Measurements from ENCODE around the gene BDP1.
"Not testable (repeated sequence)": the region's sequence is repeated elsewhere in the genome, so short reads cannot be mapped to it uniquely, and the experiment has no call there.

The BDP1 gene

DNA sequence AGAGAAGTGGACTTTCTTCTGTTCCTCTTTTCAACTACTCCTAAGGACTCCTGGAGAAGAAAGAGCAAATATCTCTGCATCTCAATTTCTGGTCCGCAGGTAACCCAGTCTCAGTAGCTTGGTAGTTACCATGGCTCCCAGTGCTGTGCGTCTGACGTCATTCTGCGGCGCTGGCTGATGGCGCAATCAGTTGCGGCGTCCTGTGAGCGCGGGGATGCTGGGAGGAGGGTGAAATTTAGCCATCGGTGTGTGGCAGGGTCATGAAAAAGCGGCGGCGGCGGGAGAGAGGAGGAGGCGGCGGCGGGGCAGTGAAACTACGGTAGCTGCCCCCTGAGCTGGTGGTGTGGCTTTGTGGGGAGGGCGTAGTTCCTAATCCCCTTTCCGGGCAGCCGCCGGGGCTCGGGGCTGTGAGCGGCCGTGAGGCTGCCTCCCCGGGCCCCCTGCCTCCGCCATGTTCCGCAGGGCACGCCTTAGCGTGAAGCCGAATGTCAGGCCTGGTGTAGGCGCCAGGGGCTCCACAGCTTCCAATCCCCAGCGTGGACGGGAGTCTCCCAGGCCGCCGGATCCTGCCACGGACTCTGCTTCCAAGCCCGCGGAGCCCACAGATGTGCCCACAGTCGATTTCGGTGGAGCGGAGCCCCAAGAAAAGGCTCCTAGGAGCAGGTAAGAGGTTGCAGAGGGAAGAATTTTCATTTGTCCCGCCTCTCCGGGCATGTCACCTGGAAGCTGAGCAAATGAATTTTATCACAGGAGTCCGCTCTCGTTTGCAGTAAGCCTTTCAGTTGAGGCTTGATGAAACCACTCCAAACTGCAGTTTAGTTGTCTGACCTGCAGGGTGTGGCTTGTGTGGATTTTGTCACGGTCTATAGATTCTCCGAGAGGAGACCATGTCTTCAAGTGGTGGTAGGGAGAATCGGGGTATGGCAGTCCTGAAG lies at the start of gene BDP1:
Gene BDP1, plus strand, starts transcription at position 225 of the 935 bp plus-strand sequence. Its CDS starts 227 bp downstream, at position 452.
- peak; percentile 91 to 94 for DNase-seq

DNA sequence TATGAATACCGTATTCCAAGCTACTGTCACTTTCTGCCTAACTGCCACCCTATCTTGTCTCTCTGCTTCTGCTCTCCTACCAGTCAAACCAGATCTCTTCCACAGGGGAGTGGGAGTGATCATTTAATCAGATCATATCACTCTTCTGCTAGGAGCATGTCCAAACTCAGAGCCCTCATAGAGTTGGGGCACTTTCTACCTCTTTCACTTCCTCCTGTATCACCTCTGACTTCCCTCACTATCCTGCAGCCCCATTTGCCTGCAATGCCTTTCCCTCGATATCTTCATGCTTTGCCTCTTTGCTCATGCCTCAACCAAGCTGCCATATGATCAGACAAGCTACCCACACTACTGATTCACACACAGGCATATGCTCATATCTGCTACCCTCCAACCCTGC lies 45.4 kb upstream of the BDP1 start:
- not testable (repeated sequence) for DNase-seq

DNA sequence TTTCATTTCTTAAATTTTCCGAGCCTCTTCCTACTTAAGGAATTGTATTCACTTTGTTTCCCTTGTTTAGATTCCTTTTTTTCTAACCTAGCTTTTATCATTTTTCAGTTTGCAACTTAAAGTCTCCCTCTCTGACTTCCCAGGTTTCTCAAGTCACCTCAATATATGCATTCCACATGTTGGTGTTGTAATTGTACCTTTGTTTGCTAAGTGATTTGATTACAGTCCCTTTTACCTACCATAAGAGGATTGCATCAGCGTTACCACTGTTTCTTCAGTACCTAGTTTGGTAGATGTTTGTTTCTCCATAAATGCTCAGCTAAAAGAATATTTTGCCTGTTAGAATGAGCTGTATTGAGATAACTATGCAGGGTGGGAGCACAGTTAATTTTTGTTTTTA lies 39.8 kb upstream of the BDP1 start:
- DNase-seq, result peak in 1 of 2 experiments; percentile 21

DNA sequence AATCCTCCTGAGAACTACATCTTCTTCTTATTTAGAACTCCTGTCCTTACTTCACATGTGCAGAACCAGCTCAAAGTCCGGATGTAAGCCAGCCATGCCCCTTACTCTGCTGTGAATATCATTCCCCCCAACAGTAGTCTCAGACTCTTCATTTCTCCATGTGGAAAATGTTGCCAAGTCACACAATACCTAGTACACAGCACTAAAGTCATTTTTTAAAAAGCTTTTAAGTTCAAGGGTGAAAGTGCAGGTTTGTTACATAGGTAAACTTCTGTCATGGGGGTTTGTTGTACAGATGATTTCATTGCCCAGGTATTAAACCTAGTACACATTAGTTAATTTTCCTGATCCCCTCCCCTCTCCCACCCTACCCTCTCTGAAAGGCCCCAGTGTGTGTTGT lies 37.4 kb upstream of the BDP1 start:
- not testable (repeated sequence) for DNase-seq

DNA sequence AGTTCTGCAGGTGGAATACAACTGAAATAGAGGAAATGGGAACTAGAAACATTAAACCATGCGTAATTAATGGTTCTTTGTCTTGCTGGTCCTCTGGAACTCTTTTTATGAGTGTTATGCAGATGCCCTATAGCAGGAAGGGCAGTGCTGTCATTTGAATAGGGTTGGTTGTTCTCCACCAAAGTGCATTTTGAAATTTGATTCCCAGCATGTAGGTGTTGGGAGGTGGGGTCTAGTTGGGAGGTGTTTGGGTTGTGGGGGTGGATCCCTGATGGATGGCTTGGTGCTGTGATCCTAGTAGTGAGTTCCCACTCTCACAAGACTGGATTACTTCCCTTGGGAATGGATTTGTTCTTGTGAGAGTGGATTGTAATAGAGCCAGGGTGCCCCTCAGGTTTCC lies 34.2 kb upstream of the BDP1 start:
- DNase-seq, result not testable (repeated sequence)

DNA sequence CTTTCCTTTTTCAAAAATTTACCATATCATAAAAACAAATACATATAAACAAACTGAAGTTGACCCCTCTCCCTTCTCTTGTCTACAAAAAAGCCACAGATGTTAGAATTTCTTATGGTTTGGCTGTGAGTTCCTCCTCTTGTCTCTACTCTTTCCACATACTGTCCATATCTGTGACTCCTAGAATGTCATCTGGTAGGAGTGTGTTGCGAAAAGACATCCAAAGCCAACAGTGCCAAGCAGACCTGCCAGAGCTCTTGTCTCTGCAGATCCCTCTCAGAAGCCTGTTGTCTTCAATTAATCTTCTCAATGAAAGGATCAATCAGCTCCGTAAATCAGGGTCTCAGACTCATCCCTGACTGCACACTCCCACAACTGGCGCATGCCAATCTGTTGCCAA lies 31.6 kb upstream of the BDP1 start:
- DNase-seq, result not testable (repeated sequence)

DNA sequence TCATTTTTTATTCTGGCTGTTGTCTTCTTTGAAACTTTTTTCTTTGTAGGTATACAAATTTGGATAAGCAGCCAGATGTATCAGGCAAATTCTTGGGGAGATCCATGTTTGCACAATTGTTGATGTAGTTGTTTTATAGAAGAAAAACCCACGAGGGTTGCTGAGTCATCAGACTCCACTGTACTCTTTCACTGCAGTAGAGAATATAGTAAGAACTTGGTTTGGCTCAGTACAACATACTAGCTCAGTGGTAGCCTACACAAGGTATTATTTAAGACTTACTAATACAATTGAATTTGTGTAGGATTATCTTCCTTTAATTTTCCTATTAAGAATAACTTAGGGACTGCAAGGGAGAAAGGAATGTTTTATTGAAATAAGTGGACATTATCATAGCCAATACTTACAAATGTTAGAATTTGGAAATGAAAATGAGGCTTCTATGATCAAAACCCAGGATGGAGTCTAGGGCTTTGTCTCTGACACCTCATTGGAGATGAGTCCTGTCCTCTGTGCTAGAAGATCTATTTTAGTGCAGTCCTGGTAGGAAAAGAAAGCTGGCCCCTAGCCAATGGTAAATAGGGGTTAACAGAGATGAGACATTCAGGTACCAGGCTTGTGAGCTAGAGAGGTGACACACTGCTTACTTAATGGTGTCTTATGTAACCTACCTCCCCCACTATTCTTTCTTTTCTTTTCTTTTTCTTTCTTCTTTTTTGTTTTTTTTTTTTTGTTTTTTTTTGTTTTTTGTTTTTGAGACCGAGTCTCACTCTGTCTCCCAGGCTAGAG lies 28.6 kb upstream of the BDP1 start:
- DNase-seq, result not testable (repeated sequence)

DNA sequence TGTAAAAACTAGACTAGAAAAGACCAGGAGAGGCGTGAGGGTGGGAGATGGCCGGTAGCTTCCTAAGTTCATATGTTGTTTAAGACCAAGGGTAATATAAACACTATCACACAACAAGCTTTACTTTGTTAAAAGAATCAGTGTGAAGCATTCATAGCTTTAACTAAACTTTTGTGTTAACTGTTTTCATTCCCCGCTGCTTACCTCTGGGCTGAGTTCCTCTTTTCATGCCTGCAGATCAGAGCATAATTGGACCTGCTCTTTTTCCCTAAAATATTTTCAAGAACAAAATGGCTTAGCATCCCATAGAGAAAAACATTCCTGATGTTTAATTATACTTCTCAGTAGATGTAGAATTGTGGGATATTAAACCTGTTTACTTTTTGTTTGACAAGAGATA lies 23.0 kb upstream of the BDP1 start:
- not testable (repeated sequence) for DNase-seq

DNA sequence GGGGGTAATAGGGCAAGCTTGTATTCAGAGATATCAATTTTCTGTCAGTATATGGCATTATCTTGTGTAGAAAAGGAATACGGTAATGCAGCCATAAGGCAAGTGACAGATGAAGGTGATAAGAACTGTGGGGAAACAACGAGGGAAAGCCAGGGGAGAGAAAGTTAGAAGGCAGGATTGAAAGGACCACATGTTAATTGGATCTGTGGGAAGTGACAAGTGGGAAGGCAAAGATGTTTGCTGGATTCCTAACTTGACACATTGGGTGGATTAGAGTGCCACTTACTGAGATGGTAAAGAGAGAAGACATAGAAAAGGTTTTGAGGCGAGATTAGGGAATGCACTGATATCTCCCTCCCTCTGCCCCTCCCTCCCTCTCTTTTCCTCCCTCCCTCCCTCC lies 20.6 kb upstream of the BDP1 start:
- not testable (repeated sequence) for DNase-seq

- not testable (repeated sequence) for DNase-seq
Measured at GRCh38 chr5:71441564-71441963, 13.9 kb upstream of the BDP1 start.

DNA sequence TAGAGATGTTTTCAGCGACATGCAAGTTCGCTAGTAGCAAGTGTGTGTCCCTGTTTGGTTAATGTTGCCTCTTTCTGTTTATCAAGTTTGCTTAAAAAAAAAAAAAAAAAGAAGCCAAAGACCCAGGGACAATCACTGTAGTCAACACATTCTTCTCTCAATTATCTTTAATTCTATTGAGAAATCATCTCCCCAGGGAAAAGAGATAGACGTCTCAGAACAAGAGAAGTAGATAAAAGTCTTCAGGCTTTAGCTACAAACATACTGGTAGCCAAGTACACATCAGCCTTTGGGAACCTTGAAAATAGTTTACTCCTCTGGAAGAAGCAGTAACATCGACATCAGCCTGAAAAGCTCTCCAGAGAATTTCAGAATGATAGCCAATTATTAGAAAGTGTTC lies 11.6 kb upstream of the BDP1 start:
- not testable (repeated sequence) for DNase-seq

DNA sequence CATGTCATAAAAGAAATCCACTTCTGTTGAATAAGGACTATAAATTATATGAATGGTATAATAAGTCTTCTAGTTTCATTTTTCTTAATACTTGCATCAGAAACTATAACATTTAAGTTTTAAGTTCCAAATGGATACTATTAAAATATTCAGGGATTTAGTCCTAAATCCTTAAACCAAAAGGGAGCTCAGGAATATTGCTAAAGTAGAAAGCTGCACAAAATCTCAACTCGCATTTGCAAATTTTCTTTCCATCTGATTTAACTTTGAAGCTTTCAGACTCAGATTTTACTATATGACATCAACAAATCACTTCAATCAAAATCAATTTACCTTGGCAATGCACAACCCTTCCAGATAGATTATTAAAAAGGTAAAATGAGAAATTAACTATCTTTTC lies 10.4 kb upstream of the BDP1 start:
- not testable (repeated sequence) for DNase-seq

- peak; percentile 12 to 25 for DNase-seq
Measured at GRCh38 chr5:71445523-71446152, 9.8 kb upstream of the BDP1 start.

DNA sequence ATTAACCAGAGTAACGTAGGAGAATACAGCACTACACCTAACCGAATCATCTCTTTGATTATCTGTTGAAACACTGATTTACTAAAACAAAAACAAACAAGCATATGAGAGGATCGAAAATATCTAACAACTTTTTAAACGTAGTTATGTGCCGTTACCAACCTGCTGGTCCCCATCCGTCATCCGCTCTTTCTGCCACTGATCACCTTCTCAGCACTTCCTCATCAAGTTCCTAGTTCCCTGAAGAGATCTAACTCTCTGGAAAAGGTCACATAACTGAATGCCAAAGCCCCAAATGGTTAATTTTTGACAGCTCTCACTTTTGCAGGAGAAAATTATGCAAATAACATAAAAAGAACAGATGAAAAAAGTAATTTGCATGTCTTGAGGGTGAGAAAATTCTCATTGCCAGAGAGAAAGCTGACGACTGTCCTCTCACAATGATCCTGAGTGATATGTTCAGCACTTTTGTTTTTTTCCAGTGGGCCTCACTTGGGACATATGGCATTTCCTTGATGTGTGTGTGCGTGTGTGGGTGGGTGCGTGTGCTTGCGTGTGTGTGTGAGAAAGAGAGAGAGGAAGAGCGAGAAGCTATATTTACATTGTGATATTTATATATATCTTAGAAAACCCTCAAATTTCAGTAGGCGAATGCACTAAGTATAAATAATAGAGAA lies 8.8 kb upstream of the BDP1 start:
- DNase-seq, result peak; percentile 5 to 32

DNA sequence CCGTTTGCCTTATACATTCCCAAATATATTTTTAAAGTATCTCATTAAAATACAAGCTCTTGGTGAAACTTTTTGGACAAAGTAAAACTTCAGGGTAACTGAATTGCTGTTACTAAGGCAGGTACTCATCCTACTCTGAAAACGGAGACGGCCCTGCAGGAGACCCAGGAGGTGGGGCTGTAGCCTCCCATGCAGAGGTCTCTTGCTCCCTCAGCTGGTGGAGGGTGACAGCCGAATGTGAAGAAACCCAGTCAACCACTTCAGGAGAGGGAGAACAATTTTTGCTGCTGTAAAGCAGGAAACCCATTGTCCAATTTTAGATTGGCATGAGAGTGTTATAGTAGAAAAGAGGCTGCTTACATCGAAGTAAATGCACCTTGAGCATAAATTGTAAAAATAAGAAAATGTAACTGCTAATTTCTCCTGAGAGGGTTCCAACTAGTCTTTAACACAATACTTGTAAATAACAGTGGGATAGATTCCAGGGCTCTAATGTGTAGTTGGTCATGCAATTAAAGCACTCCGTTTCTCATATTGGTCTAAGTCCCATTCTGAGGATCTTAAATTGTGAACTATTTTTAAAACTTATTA lies 8.1 kb upstream of the BDP1 start:
- DNase-seq, result peak; percentile 75 to 88

DNA sequence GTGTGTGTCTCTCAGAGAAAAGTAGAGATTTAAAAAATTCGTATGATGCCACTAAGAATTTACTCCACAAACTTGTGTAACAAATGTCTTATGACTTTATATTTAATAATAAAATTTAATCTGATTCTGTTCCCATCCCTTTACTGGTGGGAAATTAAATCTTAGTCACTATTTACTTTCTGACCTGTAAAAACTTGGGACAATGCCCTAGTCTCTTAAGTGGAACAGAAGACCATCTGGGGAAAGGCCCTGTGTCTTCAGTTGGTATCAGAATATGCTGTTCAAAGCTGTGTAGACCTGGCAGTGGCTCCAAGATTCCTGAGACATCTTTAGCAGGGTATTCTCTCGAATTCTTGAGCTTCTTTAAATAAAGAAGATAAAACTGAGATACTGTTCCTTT lies 2.6 kb upstream of the BDP1 start:
- DNase-seq, result no peak

- no peak for DNase-seq
Measured at GRCh38 chr5:71454913-71455312, 538 bp upstream of the BDP1 start.

DNA sequence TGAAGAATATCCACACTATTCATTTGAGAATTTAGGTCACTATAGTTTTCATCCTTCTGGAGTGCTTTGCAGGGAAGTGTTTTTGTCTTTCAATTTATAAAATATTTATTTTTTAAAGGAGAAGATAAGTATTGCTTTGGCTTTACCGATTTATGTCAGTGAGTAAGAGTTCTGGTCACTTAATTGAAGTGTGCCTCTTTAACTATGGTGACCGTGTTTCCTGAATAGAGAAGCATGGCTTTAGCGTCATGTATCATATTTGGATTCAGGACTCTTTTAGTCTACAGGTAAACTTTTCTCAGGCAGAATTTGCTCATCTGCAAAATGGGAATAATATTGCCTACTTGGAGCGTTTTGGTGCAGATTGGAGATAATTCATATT lies 902 bp downstream of the BDP1 start:
- DNase-seq, result no peak

DNA sequence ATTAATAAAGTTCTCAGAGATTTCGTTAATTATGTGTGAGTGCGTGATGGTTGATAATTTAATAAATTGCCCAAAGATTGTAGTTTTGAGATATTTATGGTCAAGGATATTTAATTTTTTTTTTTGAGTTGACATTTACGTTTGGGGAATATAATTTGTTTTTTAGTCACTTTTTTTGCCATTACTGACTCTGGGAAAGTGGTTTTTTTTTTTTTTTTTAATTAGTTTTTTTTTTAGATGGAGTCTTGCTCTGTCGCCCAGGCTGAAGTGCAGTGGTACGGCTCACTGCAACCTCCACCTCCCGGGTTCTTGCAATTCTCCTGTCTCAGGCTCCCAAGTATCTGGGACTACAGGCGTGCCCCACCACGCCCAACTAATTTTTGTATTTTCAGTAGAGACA lies 1.7 kb downstream of the BDP1 start:
- no peak for DNase-seq

DNA sequence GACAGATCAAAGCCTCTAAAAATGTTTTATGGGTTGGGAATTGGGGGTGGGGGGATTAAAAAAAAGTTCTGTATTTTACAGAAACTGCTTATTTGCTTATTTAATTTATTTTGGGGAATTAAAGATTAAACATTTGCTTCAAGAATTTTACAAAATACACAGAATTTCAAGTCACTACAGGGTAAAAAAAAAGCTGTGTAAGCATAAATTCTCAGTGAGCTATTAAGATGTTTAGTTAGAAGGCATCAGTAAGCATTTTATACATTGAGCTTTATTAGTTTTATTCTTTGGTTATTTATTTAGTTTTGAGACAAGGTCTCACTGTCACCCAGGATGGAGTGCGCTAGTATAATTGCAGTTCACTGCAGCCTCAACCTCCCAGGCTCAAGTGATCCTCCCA lies 5.2 kb downstream of the BDP1 start:
- no peak for DNase-seq

- no peak for DNase-seq
Measured at GRCh38 chr5:71461360-71461759, 5.9 kb downstream of the BDP1 start.

- DNase-seq, result no peak
Measured at GRCh38 chr5:71471193-71471592, 15.7 kb downstream of the BDP1 start.

All from NCI-H2081 (cell line).